ENCODE data around the gene DNAJC11. TPM values are rescaled to one million over a fixed set of nuclear protein-coding genes. Genes with fewer than 3 reads are reported as not detected.

The DNAJC11 gene
- total RNA-seq, 4 donors from 2014 or later, result 28.2 to 45.5 (median 35.9) TPM

DNA sequence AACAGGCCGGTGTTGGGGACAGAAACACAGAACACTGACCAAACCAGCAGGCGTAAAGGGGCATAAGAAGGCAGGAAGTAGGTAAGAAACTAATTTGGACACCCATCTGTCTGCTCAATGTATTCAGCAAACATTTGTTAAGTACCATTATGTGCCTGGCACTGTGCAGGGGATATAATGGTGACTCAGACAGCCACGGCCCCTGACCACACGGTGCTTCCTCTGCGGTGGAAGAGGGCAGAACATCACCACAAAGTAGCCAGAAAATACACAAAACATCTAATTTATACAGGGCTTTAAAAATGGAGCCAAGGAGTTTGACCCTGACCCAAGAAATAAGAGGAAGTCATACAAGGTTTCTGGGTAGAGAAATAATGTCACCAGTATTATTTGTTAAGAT, 12.9 kb downstream of the DNAJC11 start:
- H3K36me3 ChIP-seq, result no peaks in the 10 kb centered on the region
- DNase-seq, result no peak
- no peak overlapping the region for H3K27ac ChIP-seq
- H3K27me3 ChIP-seq, result no peaks in the 10 kb centered on the region
- no peak overlapping the region for H3K4me3 ChIP-seq (replicated peaks in 1 of 3)
- intact Hi-C loops (cut with DNase I), result no loop called here
- no peaks in the 10 kb centered on the region for H3K4me1 ChIP-seq
- 84 to 92% methylated on average over 5 of the region's 5 CpGs for whole genome bisulfite sequencing, 2 donors
- no peaks in the 10 kb centered on the region for H3K9me3 ChIP-seq
- TF ChIP-seq, protein P1, sequence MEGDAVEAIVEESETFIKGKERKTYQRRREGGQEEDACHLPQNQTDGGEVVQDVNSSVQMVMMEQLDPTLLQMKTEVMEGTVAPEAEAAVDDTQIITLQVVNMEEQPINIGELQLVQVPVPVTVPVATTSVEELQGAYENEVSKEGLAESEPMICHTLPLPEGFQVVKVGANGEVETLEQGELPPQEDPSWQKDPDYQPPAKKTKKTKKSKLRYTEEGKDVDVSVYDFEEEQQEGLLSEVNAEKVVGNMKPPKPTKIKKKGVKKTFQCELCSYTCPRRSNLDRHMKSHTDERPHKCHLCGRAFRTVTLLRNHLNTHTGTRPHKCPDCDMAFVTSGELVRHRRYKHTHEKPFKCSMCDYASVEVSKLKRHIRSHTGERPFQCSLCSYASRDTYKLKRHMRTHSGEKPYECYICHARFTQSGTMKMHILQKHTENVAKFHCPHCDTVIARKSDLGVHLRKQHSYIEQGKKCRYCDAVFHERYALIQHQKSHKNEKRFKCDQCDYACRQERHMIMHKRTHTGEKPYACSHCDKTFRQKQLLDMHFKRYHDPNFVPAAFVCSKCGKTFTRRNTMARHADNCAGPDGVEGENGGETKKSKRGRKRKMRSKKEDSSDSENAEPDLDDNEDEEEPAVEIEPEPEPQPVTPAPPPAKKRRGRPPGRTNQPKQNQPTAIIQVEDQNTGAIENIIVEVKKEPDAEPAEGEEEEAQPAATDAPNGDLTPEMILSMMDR (IDR thresholded peaks at IDR 0.05), result no peak
- TF ChIP-seq POLR2A (IDR thresholded peaks at IDR 0.05), result no peak

DNA sequence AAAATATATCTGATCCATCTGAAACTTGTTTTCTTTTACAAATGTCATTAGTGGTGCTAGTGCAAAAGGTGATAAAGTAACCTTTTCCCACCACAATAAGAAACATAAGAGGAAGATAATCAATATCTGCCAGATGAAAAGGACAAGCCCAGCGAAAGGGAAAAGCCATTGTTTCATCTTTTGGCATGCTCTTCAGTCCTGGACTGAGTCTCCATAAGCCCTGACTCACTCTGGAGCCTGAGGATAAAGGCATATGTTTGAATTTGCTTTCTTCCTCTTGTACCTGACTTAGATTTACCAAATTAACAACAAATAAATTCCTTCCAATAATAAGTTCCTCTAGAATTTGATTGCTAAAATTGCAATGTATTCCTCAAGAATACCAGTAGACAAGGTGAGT, 13.6 kb downstream of the DNAJC11 start:
- WGBS, 2 donors, result 81 to 88% methylated on average over 1 of the region's 1 CpG
- Histone ChIP-seq H3K4me1 (no peaks in the 10 kb centered on the region), H3K36me3 (no peaks in the 10 kb centered on the region), H3K27ac (no peak overlapping the region), H3K4me3 (replicated peaks in 1 of 3) (no peak overlapping the region), H3K27me3 (no peaks in the 10 kb centered on the region), H3K9me3 (no peaks in the 10 kb centered on the region)
- TF ChIP-seq, protein P1 (IDR thresholded peaks at IDR 0.05), result no peak
- TF ChIP-seq POLR2A (IDR thresholded peaks at IDR 0.05), result no peak
- DNase-seq, result no peak
- intact Hi-C loops (cut with DNase I), result no loop called here

GRCh38 chr1:6686294-6686693, 15.3 kb downstream of the DNAJC11 start:
- H3K27me3 ChIP-seq, result no peaks in the 10 kb centered on the region
- H3K36me3 ChIP-seq, result no peaks in the 10 kb centered on the region
- intact Hi-C loops (cut with DNase I), result no loop called here
- no peaks in the 10 kb centered on the region for H3K4me1 ChIP-seq
- no peak overlapping the region for H3K27ac ChIP-seq
- DNase-seq, result no peak
- TF ChIP-seq, protein P1 (IDR thresholded peaks at IDR 0.05), result no peak
- TF ChIP-seq POLR2A (IDR thresholded peaks at IDR 0.05), result no peak
- H3K4me3 ChIP-seq (replicated peaks in 1 of 3), result no peak overlapping the region
- H3K9me3 ChIP-seq, result no peaks in the 10 kb centered on the region

DNA sequence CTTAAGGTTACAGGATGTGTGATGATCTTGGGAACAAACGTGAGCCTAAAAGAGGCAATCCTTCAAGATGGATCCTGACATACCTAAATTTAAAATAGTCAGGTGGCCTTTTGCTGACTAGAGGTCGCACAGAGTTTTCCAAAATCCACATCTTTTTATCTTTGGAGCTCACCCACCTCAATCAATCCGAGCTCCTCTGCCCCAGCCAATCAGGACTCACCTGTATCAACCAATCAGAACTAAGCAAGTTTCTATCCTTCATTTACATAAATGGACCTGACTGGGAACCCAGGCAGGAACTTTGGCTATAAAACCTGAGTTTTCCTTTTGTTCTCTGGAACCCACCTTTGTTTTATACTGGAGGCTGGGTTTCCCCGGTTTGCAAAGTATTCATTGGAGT, 16.2 kb downstream of the DNAJC11 start:
- Histone ChIP-seq H3K4me1 (no peaks in the 10 kb centered on the region), H3K36me3 (peaks cover 0 to under 1% of the 10 kb centered on the region in 2 donors), H3K27me3 (no peaks in the 10 kb centered on the region), H3K4me3 (replicated peaks in 1 of 3) (no peak overlapping the region), H3K27ac (no peak overlapping the region), H3K9me3 (no peaks in the 10 kb centered on the region)
- WGBS, 2 donors, result 92 to 96% methylated on average over 4 of the region's 4 CpGs
- intact Hi-C loops (cut with DNase I), result no loop called here
- DNase-seq, result no peak
- TF ChIP-seq, protein P1 (IDR thresholded peaks at IDR 0.05), result no peak
- TF ChIP-seq POLR2A (IDR thresholded peaks at IDR 0.05), result no peak

DNA sequence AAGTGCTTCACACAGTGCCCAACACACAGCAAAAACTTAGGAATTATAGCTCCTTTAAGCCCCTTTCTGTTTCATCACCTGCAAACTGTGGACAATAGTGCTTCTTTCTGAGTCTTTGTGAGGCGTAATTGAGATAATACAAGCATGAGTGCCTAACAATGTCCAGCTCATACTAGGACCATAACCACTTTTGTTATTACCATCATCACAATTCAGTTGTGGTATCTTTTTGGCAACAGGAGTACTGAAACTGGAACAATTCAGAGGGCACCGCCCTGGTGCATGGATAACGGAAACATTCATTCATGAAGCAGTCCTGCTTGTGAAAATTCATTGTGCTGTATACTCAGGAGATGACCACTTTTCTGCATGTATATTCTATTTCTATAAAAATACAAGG, 18.2 kb downstream of the DNAJC11 start:
- H3K27me3 ChIP-seq, result no peaks in the 10 kb centered on the region
- H3K27ac ChIP-seq, result no peak overlapping the region
- intact Hi-C loops (cut with DNase I), result no loop called here
- TF ChIP-seq POLR2A (IDR thresholded peaks at IDR 0.05), result no peak
- TF ChIP-seq, protein P1 (IDR thresholded peaks at IDR 0.05), result no peak
- no peak for DNase-seq
- H3K4me1 ChIP-seq, result no peaks in the 10 kb centered on the region
- no peaks in the 10 kb centered on the region for H3K9me3 ChIP-seq
- H3K4me3 ChIP-seq (replicated peaks in 1 of 3), result no peak overlapping the region
- WGBS, 2 donors, result 94 to 96% methylated on average over 3 of the region's 3 CpGs
- H3K36me3 ChIP-seq, result peaks cover 4 to 14% of the 10 kb centered on the region in 2 donors
